Neural progenitor cell (in vitro differentiated cells): ENCODE results near the gene XPC.

Experiments
- EZH2 ChIP-seq: fragments of 200-600 bp; sonication (generic); IDR thresholded peaks from 2 replicates; pipeline ENCODE4 v1.6.1; 2017; ENCODE audit warnings: antibody characterized with exemption, mild to moderate bottlenecking, moderate library complexity
- EZH2phosphoT487 ChIP-seq: fragments of 200-600 bp; sonication (generic); IDR thresholded peaks from 2 replicates; pipeline ENCODE4 v1.6.1; 2017; ENCODE audit warnings: antibody characterized with exemption
- TF ChIP-seq, protein P1 (sequence below): fragments of 200-600 bp; sonication (generic); IDR thresholded peaks from 2 replicates; pipeline ENCODE4 v1.5.1; 2017; ENCODE audit warnings: antibody characterized with exemption, mild to moderate bottlenecking

DNA sequence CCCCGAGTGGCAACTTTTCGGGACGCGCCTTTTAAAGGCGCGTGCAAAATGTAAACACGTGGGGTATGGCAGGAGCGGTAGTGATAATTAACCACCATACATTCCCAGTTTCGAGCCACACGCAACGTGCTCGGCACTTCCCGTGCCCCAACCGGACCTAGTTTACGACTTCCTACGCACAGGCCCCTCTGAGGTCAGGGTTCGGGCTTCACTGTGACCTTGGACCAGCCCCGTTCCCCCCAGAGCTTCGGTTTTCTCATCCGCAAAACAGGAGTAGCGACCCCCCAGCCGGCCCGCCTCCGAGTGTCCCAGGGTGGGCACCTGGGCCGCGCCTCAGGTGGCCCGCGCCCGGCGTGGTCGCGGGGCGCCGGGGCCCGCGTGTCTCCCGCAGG lies 54.2 kb downstream of the XPC start:
- TF ChIP-seq EZH2phosphoT487 (no peak), EZH2 (no peak)
- TF ChIP-seq, protein P1, sequence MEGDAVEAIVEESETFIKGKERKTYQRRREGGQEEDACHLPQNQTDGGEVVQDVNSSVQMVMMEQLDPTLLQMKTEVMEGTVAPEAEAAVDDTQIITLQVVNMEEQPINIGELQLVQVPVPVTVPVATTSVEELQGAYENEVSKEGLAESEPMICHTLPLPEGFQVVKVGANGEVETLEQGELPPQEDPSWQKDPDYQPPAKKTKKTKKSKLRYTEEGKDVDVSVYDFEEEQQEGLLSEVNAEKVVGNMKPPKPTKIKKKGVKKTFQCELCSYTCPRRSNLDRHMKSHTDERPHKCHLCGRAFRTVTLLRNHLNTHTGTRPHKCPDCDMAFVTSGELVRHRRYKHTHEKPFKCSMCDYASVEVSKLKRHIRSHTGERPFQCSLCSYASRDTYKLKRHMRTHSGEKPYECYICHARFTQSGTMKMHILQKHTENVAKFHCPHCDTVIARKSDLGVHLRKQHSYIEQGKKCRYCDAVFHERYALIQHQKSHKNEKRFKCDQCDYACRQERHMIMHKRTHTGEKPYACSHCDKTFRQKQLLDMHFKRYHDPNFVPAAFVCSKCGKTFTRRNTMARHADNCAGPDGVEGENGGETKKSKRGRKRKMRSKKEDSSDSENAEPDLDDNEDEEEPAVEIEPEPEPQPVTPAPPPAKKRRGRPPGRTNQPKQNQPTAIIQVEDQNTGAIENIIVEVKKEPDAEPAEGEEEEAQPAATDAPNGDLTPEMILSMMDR = no peak
